ENCODE measurements around the gene RTP5.

GRCh38 chr2:241860184-241861078 lies 9.1 kb upstream of the RTP5 start:
- TF ChIP-seq CTCF (IDR thresholded peaks at IDR 0.05; ENCODE audit: low read depth, low read length, poor library complexity, severe bottlenecking) (no peak), EZH2phosphoT487 (IDR thresholded peaks at IDR 0.05; ENCODE audit: borderline replicate concordance, low read length) (no peak)
